Kidney epithelial cell (primary cell): ENCODE results near the gene RASGRF2. TPM values are rescaled to one million over a fixed set of nuclear protein-coding genes. Genes with fewer than 3 reads are reported as not detected.

Source experiments
- DNase-seq: peaks from one replicate; pipeline ENCODE4 v3.0.0-alpha.2; 2010; ENCODE audit warnings: low read depth
- H3K27me3 ChIP-seq: 2 replicates; pipeline ENCODE4 v1.6.0; 2011; ENCODE audit warnings: low read length; ENCODE audit not compliant: control insufficient read depth, insufficient read depth
- H3K36me3 ChIP-seq: 2 replicates; pipeline ENCODE4 v1.5.1; 2011; ENCODE audit warnings: low read length; ENCODE audit not compliant: control insufficient read depth, insufficient read depth
- H3K4me3 ChIP-seq: 2 replicates; pipeline ENCODE4 v1.5.1; 2011; ENCODE audit warnings: low read depth, mild to moderate bottlenecking, control low read depth, low read length
- total RNA-seq: library from RNA; depleted of rRNA; stranded (reverse); fragments of >200 nt; gene quantifications from 2 replicates; pipeline ENCODE4 v1.2.3, GENCODE V29; 2015
- TF ChIP-seq, protein P1 (sequence below): IDR thresholded peaks from 2 replicates; pipeline ENCODE4 v1.5.1; 2011; ENCODE audit warnings: mild to moderate bottlenecking, moderate library complexity, low read length, control low read depth, inconsistent platforms; ENCODE audit not compliant: insufficient read depth, poor library complexity, severe bottlenecking

RASGRF2 gene
- total RNA-seq, 1 donor from 2014 or later: 5.8 TPM

DNA sequence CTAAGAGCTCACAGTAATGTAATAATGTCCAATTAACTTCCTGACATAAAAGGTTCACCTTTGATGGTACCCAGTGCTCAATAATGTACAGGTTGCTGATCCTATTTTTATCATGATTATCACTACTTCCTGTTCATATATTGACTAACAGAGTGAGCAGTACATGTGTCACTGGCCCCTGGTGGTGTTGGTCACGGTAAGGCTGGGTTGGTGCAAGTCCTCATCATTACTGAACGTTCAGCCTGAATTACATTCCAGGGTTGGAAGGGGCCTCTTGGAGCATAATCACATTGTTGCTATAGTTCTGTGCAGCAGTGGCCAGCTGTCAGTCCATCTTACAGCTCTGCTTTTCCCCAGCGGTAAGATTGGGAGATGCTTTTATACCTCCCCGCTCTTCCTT is 248.7 kb downstream of the RASGRF2 start:
- no peak for DNase-seq
- Histone ChIP-seq H3K36me3 (peaks cover 3% of the 10 kb centered on the region), H3K4me3 (no peak overlapping the region), H3K27me3 (no peaks in the 10 kb centered on the region)
- TF ChIP-seq, protein P1, sequence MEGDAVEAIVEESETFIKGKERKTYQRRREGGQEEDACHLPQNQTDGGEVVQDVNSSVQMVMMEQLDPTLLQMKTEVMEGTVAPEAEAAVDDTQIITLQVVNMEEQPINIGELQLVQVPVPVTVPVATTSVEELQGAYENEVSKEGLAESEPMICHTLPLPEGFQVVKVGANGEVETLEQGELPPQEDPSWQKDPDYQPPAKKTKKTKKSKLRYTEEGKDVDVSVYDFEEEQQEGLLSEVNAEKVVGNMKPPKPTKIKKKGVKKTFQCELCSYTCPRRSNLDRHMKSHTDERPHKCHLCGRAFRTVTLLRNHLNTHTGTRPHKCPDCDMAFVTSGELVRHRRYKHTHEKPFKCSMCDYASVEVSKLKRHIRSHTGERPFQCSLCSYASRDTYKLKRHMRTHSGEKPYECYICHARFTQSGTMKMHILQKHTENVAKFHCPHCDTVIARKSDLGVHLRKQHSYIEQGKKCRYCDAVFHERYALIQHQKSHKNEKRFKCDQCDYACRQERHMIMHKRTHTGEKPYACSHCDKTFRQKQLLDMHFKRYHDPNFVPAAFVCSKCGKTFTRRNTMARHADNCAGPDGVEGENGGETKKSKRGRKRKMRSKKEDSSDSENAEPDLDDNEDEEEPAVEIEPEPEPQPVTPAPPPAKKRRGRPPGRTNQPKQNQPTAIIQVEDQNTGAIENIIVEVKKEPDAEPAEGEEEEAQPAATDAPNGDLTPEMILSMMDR: no peak

DNA sequence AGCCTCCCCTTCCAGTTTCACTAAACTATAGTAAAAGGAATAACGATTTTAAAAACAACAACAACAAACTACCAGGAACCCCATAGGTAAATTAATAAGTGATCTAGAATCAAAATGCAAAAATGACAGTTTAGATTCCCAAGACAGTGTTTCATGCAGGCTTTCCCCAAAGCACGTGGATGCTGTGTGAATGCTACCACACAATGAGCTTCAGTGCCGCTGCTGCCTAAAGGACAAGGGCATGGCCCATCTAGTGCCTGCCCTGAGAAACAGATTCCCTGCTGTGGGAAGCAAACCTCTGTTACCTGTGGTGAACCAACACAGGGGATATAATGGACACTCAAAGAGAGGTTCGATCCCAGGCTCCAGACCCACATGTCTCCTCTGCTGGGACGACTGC is 249.2 kb downstream of the RASGRF2 start:
- TF ChIP-seq, protein P1: no peak
- peaks cover 3% of the 10 kb centered on the region for H3K36me3 ChIP-seq
- DNase-seq: no peak
- no peaks in the 10 kb centered on the region for H3K27me3 ChIP-seq
- no peak overlapping the region for H3K4me3 ChIP-seq

DNA sequence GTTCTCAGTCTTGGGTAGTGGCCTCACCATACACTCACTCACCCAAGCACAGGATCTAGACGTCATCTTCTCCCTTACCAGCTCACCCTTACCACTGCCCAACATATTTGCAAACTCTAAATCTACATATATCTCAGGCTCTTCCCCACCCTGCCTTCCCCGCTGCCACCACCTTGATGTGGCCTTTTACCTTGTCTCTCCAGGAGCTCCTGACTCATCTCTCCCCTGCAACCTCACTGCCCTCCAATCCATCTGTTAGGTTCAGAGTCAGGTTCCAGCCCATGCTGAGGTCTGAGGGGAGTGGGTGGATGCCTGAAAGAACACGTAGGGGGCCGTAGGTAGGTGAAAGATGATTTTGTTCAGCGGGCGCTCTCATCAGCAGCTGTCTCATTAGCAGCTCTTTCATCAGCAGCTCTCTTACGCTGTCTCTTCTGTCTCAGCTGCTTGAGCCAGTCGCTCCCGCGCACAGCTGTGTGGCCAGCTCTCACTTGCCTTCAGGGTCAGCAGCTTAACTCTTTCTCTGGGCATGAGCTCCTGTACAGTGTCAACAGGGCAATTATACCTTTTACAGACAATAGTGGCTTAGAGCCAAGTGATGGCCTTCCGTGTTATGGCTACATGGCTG is 249.8 kb downstream of the RASGRF2 start:
- TF ChIP-seq, protein P1: no peak
- no peak for DNase-seq
- no peaks in the 10 kb centered on the region for H3K27me3 ChIP-seq
- H3K36me3 ChIP-seq: peaks cover 3% of the 10 kb centered on the region
- no peak overlapping the region for H3K4me3 ChIP-seq

DNA sequence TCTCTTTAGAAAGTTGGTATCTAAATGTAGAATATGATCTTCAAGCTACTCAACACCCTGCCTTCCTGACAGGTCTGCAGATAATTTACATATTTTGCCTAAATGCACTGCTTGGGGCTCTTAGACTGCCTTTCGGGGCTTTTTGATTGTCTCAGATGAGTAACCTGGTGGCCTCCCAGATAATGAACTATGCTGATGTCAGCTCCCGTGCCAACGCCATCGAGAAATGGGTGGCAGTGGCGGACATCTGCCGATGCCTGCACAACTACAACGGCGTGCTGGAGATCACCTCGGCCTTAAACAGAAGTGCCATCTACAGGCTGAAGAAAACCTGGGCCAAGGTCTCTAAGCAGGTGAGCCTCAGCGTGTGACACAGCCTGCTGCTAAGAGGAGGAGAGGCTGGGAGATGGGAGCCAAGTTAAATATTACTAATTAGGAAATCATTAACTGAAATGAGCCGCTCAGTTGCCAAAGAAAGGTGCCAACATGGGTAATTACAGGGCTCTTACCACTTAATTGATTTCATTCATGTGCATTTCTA is 252.1 kb downstream of the RASGRF2 start:
- Histone ChIP-seq H3K27me3 (no peaks in the 10 kb centered on the region), H3K36me3 (no peaks in the 10 kb centered on the region), H3K4me3 (no peak overlapping the region)
- DNase-seq: peak; percentile 16
- TF ChIP-seq, protein P1: peak; percentile 17

DNA sequence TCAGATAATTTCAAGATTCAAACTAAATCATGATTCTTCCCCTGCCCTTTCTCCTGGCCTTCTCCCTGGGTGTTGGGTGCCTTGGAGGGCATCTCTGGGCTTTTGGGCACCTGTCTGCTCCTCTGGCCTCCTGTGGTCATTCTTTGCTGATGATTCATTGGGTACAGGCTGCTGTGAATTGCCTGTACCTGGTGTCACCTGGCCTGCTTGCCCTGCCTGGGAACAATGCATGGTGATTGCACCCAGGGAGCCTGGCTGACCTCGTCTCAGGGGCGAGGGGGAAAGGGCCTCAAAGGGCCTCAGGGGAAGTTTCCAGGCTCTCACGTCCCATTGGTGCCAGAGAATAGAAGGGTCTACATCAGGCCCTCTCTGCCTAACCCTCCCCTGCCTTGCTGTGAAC is 252.9 kb downstream of the RASGRF2 start:
- H3K4me3 ChIP-seq: no peak overlapping the region
- DNase-seq: no peak

More for the DNA sequence above, 252.9 kb downstream of the RASGRF2 start:
- no peaks in the 10 kb centered on the region for H3K36me3 ChIP-seq
- TF ChIP-seq, protein P1: no peak
- H3K27me3 ChIP-seq: no peaks in the 10 kb centered on the region
